Epithelial cell of prostate (primary cell): ENCODE measurements around the gene IRS2.
A peak's percentile ranks its signal among the peaks of the same experiment; 100 is the strongest.
"Not testable (repeated sequence)": the region's sequence is repeated elsewhere in the genome, so short reads cannot be mapped to it uniquely, and the experiment has no call there.

Experiments
- DNase-seq: peaks from one replicate; pipeline ENCODE4 v3.0.0-alpha.2; 2011; ENCODE audit warnings: low read depth, low spot score
- H3K27ac ChIP-seq: fragments of 450-650 bp; 2 replicates; pipeline ENCODE4 v1.5.1; 2017; ENCODE audit warnings: mild to moderate bottlenecking

Gene IRS2, protein sequence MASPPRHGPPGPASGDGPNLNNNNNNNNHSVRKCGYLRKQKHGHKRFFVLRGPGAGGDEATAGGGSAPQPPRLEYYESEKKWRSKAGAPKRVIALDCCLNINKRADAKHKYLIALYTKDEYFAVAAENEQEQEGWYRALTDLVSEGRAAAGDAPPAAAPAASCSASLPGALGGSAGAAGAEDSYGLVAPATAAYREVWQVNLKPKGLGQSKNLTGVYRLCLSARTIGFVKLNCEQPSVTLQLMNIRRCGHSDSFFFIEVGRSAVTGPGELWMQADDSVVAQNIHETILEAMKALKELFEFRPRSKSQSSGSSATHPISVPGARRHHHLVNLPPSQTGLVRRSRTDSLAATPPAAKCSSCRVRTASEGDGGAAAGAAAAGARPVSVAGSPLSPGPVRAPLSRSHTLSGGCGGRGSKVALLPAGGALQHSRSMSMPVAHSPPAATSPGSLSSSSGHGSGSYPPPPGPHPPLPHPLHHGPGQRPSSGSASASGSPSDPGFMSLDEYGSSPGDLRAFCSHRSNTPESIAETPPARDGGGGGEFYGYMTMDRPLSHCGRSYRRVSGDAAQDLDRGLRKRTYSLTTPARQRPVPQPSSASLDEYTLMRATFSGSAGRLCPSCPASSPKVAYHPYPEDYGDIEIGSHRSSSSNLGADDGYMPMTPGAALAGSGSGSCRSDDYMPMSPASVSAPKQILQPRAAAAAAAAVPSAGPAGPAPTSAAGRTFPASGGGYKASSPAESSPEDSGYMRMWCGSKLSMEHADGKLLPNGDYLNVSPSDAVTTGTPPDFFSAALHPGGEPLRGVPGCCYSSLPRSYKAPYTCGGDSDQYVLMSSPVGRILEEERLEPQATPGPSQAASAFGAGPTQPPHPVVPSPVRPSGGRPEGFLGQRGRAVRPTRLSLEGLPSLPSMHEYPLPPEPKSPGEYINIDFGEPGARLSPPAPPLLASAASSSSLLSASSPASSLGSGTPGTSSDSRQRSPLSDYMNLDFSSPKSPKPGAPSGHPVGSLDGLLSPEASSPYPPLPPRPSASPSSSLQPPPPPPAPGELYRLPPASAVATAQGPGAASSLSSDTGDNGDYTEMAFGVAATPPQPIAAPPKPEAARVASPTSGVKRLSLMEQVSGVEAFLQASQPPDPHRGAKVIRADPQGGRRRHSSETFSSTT (N-terminal part only)

DNA sequence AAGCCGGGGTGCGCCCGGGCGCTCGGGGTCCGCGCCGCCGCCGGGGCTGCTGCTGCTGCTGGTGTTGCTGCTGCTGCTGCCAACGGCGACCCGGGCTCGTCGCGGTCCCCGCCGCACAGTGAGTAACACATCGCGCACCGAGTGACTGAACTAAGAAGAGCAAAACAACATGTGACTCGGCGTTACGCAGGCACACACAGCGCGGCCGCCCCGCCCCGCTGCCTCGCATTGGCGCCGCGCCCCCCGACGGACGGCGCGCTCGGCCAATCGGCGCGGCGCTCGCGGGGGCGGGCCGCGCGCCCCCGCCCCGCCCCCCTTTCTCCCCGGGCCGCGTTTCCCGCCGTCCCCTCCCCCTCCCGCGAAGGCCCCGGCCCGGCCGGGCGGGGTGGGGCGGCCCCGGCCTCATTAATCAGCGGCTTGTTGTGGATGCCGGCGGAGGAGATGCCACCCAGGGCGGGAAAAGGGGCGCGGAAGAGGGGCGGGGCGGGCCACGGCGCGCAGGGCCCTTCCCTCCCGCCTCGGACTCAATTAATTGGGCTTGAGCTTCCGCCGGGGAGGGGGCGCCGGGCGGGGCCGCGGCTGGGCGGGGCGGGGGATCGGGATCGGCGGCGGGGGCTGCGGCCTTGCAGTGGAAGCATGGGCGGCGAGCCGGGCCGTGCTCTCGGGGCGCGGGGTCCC lies at the start of gene IRS2:
IRS2 (minus strand) TSS at position 127 of the 678 bp plus-strand sequence. CDS start 530 bp downstream, outside the sequence.
- H3K27ac ChIP-seq: peak within 1 kb of the TSS; percentile 75
- DNase-seq: peak; percentile 77

DNA sequence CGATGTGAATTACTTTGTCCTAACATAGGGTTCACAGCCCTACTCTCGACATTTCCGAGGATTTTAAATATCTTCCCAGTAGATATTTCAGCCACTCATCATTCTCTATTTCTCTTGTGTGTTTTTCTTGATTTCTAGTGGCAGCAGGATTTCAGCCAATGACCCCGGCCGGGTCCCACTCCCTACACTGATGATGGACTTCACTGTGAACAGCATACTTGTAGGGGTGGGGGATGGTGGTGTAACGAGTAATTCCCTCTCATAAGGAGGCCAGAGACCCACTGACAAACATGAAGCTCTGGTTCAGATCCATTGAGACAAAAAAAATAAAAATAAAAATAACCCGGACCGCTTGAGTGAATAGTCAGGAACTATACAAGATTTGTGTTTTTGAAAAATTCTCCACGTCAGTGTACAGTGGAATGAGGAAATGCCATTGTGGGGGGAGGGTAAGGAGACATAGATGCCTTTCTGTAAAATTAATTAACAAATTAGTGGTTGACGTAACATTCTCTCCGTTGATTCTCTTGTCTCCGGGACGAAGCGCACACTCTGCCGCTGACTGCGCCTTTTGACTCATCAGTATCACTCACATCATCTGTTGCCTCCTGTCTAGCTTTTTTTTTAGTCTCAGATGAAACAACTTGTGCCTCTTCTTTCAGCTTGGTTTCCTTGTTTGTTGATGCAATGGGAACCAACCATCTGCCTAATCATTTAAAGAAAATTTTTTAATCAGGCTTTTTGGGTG lies 48.8 kb upstream of the IRS2 start:
- no peak overlapping the region for H3K27ac ChIP-seq
- no peak for DNase-seq

DNA sequence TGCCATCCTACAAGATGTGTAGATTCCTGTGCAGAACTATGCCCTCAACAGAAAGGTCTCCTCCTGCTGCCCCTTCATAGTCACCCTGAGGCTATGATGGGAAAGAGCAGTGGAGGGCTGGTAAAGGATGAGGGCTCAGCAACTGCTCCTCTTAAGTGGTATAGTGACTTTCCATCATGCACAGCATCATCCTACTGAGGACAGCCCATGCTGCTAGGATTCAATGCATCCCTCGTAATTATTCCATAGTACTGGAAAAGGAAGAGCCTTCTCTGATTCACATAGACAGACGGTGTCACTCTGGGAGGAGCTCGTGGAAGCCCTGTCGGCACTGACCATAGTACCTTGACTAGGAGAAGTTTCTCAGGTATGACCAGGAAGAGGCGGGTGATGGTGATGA lies 47.6 kb upstream of the IRS2 start:
- H3K27ac ChIP-seq: no peak overlapping the region
- DNase-seq: no peak

DNA sequence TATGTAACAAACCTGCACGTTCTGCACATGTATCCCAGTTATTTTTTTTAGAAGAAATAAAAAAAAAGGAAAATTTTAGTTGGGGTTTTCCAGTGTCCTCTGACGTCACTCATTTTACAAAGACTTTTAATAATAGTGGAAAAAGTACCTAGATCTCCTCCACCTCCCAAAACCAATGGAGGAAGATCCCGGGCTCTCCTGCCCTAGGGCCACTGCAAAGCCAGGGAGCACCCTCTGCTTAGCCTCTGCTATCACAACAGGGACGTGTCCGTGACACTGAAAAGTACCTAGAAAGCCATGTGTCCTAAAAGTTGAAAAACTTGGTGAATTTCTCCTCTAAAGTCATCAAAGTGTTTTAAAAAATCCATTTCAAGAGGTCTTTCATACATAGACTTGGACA lies 46.7 kb upstream of the IRS2 start:
- no peak overlapping the region for H3K27ac ChIP-seq
- DNase-seq: no peak

DNA sequence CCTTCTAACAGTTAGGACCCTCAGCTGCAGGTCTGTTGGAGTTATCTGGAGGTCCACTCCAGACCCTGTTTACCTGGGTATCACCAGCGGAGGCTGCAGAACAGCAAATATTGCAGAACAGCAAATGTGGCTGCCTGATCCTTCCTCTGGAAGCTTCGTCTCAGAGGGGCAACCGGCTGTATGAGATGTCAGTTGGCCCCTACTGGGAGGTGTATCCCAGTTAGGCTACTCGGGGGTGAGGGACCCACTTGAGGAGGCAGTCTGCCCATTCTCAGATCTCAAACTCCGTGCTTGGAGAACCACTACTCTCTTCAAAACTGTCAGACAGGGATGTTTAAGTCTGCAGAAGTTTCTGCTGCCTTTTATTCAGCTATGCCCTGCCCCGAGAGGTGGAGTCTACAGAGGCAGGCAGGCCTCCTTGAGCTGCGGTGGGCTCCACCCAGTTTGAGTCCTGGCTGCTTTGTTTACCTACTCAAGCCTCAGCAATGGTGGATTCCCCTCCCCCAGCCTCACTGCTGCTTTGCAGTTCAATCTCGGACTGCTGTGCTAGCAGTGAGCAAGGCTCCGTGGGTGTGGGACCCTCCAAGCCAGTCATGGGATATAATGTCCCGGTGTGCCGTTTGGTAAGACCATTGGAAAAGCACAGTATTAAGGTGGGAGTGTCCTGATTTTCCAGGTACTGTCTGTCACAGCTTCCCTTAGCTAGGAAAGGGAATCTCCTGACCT lies 42.4 kb upstream of the IRS2 start:
- DNase-seq: not testable (repeated sequence)

DNA sequence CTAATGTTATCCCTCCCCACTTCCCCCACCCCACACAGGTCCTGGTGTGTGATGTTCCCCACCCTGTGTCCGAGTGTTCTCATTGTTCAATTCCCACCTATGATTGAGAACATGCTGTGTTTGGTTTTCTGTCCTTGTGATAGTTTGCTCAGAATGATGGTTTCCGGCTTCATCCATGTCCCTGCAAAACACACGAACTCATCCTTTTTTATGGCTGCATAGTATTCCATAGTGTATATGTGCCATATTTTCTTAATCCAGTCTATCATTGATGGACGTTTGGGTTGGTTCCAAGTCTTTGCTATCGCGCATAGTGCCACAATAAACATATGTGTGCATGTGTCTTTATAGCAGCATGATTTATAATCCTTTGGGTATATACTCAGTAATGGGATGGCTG lies 36.8 kb upstream of the IRS2 start:
- DNase-seq: not testable (repeated sequence)

More for the DNA sequence above, 42.4 kb upstream of the IRS2 start:
- not testable (repeated sequence) for H3K27ac ChIP-seq

DNA sequence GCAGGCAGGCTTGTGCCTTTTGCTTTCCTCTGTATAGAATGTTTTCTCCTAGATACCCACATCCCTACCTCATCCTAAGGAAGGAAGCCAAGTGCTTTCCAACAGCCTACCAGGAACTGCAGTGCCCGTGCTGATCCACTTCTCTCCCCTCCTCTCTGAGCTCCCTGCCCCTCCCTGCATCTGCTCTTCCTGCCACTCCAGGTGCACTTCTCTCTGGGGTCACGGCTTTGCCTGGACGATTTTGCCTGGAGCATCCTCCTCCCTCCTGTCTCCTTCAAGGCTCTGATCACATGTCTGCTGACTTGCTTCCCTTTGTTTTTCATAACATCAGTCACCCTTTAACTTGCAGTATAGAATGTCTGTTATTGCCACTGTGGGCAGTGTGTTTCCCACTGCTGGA lies 34.7 kb upstream of the IRS2 start:
- DNase-seq: no peak
- no peak overlapping the region for H3K27ac ChIP-seq

More for the DNA sequence above, 36.8 kb upstream of the IRS2 start:
- H3K27ac ChIP-seq: not testable (repeated sequence)

DNA sequence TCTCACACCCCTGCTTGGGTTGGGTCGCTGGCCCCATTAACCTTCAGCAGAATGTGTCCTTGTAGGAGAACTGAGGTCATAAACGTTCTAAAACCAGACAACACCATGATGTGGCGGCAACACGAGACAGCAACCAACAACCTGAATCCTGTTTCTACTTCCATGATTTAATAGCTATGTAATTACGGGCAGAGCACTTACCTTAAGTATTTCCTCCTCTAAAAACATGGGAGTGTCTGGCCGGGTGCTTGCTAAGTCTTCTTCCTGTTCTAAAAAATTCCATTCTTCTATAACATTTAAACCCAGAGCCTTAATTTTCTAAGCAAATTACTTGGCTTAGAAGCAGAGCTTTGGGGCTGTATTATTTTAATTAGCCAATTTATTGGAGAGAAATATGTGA lies 33.5 kb upstream of the IRS2 start:
- no peak overlapping the region for H3K27ac ChIP-seq

DNA sequence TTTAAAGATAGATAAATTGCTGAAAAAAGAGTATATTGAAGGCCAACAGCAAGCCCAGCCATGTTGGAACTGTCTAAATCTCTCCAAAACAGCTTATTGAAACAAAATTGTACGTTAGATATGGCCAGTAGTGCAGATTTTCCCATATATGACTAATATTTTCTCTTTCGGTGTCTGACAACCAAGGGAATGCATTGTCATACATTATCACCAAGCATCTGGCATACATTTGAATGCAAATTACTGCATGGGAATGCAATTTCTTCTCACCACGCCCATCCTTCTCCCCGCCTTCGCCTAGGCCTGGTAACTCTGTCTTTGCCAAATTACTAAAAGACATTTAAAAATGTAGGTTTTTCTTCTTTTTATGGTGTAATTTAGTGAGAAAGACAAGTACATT lies 32.5 kb upstream of the IRS2 start:
- no peak overlapping the region for H3K27ac ChIP-seq
- no peak for DNase-seq

More for the DNA sequence above, 33.5 kb upstream of the IRS2 start:
- DNase-seq: no peak

DNA sequence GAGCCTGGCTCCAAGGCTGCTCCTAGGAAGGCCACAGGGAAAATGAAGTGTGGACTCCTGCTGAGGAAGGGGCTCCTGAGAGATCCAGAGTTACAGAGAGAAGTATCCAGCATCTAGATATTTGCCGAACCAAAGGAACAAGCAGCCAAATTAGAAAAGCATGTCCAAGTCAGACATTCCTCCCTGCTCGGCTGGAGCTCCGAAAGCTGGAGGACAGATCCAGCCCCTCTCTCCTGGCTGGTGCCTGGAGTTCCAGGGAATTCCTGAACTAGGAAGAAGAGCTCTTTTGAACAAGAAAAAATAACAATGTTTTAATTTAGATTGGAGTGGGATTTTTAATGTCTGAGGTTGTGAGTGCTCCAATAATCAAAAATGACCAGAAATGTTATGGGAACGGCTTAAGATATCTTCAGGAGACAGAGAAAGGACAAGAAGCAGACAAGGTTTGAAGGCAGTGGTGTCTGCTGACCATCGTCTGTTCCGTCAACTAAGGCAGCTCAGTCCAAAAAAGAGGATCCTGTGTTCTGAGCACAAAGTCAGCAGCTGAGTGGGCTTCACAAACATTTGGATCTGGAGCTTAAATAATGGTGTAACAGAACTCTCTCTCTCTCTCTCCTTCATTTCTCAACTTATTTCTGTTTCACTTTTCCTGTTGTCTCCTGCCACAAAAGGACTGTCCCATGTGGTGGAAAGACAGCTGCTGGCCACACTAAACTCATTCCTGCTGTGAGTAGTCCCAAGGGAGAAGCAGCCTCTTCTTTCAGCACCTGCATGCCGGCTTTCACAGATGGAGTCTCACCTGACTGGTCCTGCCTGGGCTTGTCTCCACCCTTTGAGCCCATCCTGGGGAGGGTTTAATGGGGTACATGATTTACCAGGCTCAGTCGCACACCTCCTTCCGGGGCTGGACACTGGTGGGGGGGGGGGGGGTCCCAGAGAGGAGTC lies 31.5 kb upstream of the IRS2 start:
- no peak overlapping the region for H3K27ac ChIP-seq
- DNase-seq: no peak

DNA sequence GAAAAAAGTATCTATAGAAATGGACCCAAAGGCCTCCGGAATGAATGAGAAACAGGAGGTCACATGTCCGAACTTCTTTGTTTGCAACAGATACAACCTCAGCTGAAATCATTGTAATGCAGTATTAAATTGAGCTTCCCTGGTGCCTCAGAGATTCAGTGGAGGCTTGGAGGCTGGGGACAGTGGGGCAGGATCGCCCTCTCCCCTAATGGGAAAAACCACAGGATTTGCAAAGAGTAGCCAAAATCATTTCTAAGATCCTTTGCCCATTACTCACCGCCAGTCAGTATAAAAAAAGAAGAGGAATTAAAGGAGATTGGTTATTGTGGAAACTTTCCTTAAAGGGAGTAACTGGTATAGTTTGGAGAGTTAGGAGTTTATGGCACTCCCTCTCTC lies 30.4 kb upstream of the IRS2 start:
- H3K27ac ChIP-seq: no peak overlapping the region
- no peak for DNase-seq

DNA sequence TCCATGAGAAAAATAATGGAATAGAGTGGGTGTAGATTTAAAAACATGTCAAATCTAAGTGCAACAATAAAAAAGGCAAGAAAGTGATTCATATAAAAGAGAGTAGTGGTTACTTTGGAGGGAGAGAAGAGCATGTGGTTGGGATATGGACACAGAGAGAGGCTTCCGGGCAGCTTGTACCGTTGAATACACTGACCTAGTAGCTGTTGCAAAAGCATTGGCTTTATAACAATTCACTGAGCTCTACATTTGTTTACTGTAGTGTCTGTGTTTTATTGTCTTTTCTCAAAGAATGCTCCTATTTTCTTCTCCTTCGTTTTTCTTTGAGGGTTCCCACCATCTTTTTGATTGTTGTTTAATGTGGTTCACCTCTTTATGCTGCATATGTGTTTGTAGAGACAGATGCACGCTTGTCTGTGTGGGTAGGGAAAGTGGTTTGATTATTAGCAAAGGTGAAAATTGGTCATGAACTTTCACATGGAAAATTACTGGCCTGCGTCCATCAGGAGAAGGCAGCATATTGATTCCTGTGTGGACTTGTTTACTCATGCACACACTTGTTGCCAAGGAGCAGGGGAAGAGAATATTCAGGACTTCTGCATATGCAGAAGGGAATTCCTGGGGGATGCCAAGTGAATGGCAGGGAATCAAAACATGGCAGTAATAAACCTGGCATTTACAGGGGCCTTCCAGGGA lies 29.9 kb upstream of the IRS2 start:
- no peak for DNase-seq
- H3K27ac ChIP-seq: no peak overlapping the region

DNA sequence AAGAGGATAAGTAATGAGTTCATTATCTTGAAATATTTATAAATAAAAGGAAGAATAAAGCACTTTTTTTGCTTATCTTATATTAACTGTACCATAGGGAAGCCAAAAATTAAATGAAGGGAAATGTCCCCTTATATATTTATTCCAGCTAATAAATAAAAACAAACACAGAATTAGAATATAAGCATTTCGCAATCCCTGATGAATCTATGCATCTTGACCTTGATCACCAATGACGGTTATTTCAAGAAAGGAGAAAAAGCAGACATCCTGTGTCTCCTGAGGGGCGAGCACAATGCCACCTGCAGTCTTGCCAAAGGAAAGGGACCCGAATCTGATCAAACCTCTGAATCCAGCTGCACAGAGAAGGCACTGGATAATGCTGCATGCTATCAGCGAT lies 29.3 kb upstream of the IRS2 start:
- no peak for DNase-seq
- H3K27ac ChIP-seq: no peak overlapping the region

DNA sequence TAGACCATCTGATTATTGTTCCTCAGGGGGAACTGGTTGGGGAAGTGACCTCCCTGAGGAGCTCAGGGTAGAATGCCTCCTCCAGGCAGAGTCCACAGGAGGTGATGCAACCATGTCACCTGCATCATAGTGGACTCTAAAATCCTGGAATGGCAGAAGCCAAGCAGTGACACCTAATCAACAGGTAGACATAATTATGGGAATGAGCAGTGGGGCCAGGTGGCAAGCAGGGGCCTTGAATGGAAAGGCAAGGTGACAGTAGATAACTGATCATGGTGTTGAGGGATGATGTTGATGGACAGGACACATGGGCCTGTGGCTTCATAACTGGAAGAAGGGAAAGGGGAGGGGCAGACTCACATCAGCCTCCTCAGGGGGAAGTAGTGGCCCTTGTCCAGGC lies 27.3 kb upstream of the IRS2 start:
- no peak for DNase-seq
- no peak overlapping the region for H3K27ac ChIP-seq

DNA sequence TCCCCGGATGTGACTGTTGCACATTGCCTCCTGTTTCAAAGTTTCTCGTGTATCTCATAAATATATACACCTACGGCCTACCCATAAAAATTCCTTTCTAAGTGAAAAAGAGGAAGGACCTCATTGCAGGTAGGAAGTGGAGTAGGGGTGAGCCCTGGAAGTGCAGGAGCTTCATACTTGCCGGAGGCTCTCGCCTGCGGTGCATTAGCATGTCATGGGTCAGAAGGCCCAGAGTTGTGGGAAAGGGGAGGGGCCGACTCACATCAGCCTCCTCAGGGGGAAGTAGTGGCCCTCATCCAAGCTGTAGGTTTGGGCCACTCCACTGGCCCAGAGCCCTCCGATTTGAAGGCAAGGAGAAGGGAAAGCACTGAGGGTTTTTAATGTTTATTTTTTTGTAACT lies 26.0 kb upstream of the IRS2 start:
- no peak overlapping the region for H3K27ac ChIP-seq
- no peak for DNase-seq

DNA sequence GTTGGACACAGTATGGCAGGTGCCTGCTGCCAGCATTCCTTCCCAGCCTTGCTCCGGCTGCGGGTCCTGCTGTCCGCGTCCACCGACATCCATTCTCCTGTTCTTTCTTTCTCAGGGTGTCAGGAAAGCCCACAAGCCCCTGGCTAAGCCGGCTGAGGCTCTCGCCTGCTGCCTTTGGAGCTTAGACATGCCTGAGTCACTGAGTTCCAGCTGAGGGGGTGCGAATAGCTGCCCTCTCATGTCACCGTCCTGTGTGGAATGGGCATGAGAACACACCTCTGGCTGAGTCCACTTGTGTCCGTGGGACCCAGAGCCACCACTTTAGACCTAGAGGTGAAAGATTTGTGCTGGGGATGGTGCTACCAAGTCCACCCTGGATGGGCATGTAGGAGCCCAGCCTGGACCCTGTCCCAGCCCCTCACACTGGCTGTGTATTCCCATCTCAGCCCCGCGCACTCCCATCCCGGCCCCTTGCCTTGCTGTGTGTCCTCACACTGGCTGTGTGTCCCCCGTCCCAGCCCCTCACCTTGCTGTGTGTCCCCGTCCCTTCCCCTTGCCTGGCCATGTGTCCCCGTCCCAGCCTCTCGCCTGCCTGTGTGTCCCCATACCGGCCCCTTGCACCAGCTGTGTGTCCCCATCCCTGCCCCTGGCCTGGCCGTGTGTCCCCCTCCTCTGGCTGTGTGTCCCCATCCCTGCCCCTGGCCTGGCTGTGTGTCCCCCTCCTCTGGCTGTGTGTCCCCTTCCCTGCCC lies 24.6 kb upstream of the IRS2 start:
- H3K27ac ChIP-seq: no peak overlapping the region
- no peak for DNase-seq
